Measurements from ENCODE around the gene SDHB. TPM values are rescaled to one million over a fixed set of nuclear protein-coding genes. Genes with fewer than 3 reads are reported as not detected.
A peak's percentile ranks its signal among the peaks of the same experiment; 100 is the strongest.

The SDHB gene
- total RNA-seq, 1 experiment from 2014 or later, result 159 TPM

DNA sequence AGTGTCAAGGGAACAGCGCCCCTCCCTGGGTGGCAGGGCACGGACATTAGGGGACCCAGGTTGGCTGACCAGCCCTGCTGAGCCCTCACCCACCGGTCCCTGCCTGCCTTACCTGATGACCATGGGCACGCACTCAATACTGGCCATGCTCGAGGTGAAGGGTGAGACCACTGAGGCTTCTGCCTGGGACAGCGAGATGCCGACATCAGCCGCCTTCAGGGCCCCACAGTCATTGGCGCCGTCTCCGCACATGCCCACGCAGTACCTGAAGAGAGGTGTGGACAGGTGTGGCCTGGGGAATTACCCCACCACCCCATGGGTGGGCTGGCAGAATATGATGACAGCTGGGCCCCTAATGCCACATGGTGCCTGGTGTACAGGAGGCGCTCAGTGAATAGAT lies 65.6 kb downstream of the SDHB start (continued):
- TF ChIP-seq FOSL1 (IDR thresholded peaks at IDR 0.05; ENCODE audit: low read depth), result no peak

- Histone ChIP-seq H4K20me1 (ENCODE audit: insufficient read depth) (no peaks in the 10 kb centered on the region), H3K9ac (ENCODE audit: low read length) (no peak overlapping the region), H3K4me3 (replicated peaks in 1 of 2; ENCODE audit: low read depth in 1 of 2, low read length in 2 of 2) (no peak overlapping the region), H3K9me3 (ENCODE audit: control insufficient read depth in 1 of 2, insufficient read depth in 1 of 2, low read depth in 1 of 2, low read length in 2 of 2) (no peaks in the 10 kb centered on the region), H3K27me3 (ENCODE audit: insufficient read depth, low read length) (no peaks in the 10 kb centered on the region), H3K4me2 (ENCODE audit: low read length) (no peak overlapping the region), H3K79me2 (ENCODE audit: insufficient read depth, low read length) (no peaks in the 10 kb centered on the region), H3K36me3 (ENCODE audit: control insufficient read depth in 1 of 2, insufficient read depth in 2 of 2, low read length in 2 of 2) (peaks cover 0 to 3% of the 10 kb centered on the region in 2 experiments; a peak in 1 of 4 replicates), H3K9me2 (ENCODE audit: insufficient read depth) (no peaks in the 10 kb centered on the region), H2AFZ (ENCODE audit: low read depth, low read length, poor library complexity, severe bottlenecking) (no peak overlapping the region), H3K27ac (ENCODE audit: low read depth, low read length) (no peak overlapping the region; the same call in 1 of the 2 replicates), H3K4me1 (ENCODE audit: control insufficient read depth in 1 of 2, insufficient read depth in 2 of 2, low read length in 2 of 2) (peaks cover 2 to 16% of the 10 kb centered on the region in 2 experiments; a peak in 1 of 4 replicates)
- intact Hi-C loops (cut with micrococcal nuclease), result no loop called here
- TF ChIP-seq POLR2A (IDR thresholded peaks at IDR 0.05; ENCODE audit: borderline replicate concordance, extremely low read depth, insufficient read depth, insufficient read length), result no peak
- TF ChIP-seq ZBTB33 (IDR thresholded peaks at IDR 0.05; ENCODE audit: extremely low read depth, insufficient replicate concordance, low read length), result no peak
- no peak for TF ChIP-seq POLR2AphosphoS5 (IDR thresholded peaks at IDR 0.05; ENCODE audit: low read depth, low read length)
- TF ChIP-seq CTCF (IDR thresholded peaks at IDR 0.05 in 2 of 3, conservative IDR thresholded peaks at IDR 0.05 in 1 of 3; ENCODE audit: borderline replicate concordance in 1 of 3, insufficient read depth in 1 of 3, low read depth in 2 of 3, low read length in 2 of 3), result peak in 2 of 3 experiments; percentile 72 to 77; a peak in 4 of 6 replicates
- TF ChIP-seq EZH2 (IDR thresholded peaks at IDR 0.05), result no peak
- TF ChIP-seq, protein P1, sequence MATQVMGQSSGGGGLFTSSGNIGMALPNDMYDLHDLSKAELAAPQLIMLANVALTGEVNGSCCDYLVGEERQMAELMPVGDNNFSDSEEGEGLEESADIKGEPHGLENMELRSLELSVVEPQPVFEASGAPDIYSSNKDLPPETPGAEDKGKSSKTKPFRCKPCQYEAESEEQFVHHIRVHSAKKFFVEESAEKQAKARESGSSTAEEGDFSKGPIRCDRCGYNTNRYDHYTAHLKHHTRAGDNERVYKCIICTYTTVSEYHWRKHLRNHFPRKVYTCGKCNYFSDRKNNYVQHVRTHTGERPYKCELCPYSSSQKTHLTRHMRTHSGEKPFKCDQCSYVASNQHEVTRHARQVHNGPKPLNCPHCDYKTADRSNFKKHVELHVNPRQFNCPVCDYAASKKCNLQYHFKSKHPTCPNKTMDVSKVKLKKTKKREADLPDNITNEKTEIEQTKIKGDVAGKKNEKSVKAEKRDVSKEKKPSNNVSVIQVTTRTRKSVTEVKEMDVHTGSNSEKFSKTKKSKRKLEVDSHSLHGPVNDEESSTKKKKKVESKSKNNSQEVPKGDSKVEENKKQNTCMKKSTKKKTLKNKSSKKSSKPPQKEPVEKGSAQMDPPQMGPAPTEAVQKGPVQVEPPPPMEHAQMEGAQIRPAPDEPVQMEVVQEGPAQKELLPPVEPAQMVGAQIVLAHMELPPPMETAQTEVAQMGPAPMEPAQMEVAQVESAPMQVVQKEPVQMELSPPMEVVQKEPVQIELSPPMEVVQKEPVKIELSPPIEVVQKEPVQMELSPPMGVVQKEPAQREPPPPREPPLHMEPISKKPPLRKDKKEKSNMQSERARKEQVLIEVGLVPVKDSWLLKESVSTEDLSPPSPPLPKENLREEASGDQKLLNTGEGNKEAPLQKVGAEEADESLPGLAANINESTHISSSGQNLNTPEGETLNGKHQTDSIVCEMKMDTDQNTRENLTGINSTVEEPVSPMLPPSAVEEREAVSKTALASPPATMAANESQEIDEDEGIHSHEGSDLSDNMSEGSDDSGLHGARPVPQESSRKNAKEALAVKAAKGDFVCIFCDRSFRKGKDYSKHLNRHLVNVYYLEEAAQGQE (IDR thresholded peaks at IDR 0.05; ENCODE audit: low read depth), result no peak
- CTCF ChIA-PET, result interaction anchor here (0.6 to 1.2 kb wide), 2 partner anchors 14 to 563 kb away, joined by 3 read pairs; no protein-coding TSS in a partner anchor
- RAD21 ChIA-PET (ENCODE audit: low non-redundant PET in 1 of 2, low total read pairs in 2 of 2, uncharacterized antibody in 2 of 2, unreplicated experiment in 2 of 2), result no interaction called here
- no TSS peak for BruUV-seq (replicated peaks)
- ATAC-seq (peak; percentile 84), DNase-seq (ENCODE audit: low read depth, low spot score) (no peak)
- POLR2A ChIA-PET, result no interaction called here
Observed at GRCh38 chr1:16986962-16987361, 66.9 kb downstream of the SDHB start.
